Measurements from ENCODE around the gene SLC1A4.
"Not testable (repeated sequence)": the region's sequence is repeated elsewhere in the genome, so short reads cannot be mapped to it uniquely, and the experiment has no call there.

The SLC1A4 gene

GRCh38 chr2:64992218-64992617 is 3.0 kb downstream of the SLC1A4 start:
- DNase-seq (ENCODE audit: low read depth in 2 of 2), result no peak

DNA sequence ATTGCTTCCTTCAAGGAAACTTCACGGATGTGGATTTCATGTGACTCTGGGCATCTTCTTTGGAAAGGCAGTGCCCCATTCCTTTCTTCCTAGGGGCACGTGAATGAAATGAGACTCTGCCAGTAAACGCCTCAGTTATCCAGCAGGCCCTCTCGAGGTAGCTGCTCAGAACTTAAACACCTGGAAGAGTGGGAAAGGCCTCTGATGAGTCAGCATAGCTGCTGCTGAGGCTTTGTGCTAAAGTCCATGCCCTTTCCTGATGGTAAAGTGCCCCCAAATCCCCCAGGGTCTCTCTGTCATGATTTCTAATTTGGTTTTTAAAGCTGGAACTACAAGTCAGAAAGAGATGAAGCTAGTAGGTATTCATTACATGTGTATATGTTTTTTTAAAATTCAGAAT is 3.8 kb downstream of the SLC1A4 start:
- DNase-seq (ENCODE audit: low read depth in 2 of 2), result no peak

DNA sequence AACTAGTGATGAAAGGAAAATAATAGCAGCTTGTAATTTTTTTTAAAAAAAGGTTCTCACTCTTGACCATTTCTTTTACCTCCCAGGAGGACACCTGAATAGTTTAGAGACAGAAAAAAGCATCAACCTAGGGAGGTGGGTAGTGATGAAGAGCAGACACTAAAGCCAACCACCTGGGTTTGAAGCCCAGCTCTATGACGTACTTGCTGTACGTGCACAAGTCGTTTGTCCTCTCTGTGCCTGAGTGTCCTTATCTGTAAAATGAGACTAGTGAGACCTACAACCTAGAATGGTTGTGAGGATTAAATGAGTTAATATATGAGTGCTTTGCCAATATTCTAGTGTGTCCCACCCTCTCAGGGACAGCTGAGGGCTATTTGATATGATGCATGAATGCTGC is 5.8 kb downstream of the SLC1A4 start:
- DNase-seq (ENCODE audit: low read depth in 2 of 2), result no peak

DNA sequence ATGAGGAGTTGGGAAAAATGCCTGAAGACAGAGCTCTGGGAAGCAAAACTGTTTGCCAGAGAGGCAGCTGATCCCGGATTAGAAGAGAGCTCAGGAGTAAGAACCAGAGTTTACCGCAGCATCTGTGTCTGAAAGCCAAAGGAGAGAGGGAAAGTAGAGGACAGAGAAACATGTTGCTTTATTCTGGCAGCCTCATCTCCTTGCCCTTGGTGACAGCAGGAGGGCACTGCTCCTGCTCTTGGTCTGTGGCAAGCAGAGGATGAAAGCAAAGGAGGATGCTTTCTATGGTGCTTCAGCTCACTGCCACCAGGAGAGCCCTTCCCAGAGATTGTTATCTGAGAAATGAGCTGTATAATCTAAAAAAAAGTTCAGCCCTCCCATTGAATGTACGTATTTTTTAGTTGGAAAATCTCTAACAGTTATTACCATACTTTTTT is 7.7 kb downstream of the SLC1A4 start:
- DNase-seq (ENCODE audit: low read depth in 2 of 2), result no peak

- no peak for DNase-seq (ENCODE audit: low read depth in 2 of 2)
These were observed 9.5 kb downstream of the SLC1A4 start for GRCh38 chr2:64998658-64999061.

DNA sequence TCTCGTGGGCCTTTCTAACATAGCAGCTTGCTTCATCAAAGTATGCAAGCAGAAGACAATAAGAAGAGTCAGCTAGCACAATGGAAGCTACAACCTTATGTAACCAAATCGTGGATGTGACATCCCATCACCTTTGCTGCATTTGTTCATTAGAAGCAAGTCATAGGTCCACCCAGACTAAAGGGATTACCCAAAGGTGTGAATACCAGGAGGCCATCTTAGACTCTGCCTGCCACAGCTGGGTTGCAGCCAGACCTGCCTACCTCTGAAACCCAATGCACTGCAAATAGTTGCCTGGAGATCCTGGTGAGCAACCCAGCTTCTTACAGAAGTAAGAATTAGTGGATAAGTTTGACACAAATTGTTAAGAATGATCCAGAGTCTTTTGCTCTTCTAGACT is 10.6 kb downstream of the SLC1A4 start:
- no peak for DNase-seq (ENCODE audit: low read depth in 2 of 2)

DNA sequence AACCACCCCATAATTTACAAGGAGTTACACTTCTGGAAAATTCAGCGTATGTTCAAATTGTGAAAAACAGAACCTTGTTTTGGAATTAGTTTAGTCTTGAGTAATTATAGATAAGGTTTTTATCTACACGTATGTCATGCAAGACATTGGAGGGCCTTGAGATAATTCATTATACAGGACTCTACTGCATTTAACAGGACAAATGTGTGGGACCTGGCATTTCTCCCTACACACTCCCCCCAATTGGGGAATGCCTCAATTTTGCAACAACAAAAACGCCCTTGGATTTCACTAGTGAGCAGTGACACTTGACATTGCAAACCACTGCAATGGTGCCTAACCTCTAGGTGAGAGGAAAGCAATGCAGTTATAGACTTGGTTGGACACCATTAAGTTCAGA is 11.4 kb downstream of the SLC1A4 start:
- no peak for DNase-seq (ENCODE audit: low read depth in 2 of 2)

DNA sequence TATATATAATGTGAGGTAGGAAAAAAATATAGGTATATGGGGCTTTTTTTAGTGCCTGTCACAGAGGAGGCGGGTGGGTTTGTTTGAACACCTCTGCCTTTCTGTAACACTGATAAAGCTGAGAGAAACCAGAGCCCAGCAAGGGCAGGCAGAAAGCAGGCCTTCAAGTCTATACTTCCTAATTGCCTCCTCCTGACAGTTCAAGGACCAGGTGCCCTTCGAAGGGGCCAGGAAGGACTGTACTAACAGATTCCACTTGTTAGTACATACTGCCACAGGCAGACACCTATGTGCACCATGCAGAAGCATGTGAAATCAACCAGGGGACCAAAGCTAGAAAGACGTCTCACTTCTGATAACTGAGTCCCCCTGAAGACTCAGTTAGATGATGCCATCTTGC is 13.8 kb downstream of the SLC1A4 start:
- DNase-seq (ENCODE audit: low read depth in 2 of 2), result no peak

GRCh38 chr2:65004232-65004631 is 15.0 kb downstream of the SLC1A4 start:
- not testable (repeated sequence) for DNase-seq (ENCODE audit: low read depth in 2 of 2)

DNA sequence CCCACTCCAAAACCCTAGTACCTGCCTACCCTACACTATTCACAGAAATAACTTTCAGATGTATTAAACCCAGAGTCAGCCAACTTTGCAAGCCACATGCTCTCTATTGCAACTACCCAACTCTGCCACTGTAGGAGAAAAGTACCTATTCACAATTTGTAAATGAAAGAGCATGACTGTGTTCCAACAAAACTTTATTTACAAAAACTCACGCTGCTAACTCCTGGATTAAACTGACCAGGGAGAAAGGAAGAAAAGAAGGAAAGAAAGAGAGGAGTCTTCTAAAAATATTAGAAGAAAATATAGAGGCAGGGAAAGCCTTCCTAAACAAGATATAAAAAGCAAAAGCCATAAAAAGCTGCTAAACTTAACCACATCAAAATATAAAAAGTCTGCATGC is 24.6 kb downstream of the SLC1A4 start:
- DNase-seq (ENCODE audit: low read depth in 2 of 2), result no peak

- DNase-seq (ENCODE audit: low read depth in 2 of 2), result no peak
These were observed 26.5 kb downstream of the SLC1A4 start for GRCh38 chr2:65015731-65016130.

GRCh38 chr2:65016789-65017188 is 27.6 kb downstream of the SLC1A4 start:
- no peak for DNase-seq (ENCODE audit: low read depth in 2 of 2)

DNA sequence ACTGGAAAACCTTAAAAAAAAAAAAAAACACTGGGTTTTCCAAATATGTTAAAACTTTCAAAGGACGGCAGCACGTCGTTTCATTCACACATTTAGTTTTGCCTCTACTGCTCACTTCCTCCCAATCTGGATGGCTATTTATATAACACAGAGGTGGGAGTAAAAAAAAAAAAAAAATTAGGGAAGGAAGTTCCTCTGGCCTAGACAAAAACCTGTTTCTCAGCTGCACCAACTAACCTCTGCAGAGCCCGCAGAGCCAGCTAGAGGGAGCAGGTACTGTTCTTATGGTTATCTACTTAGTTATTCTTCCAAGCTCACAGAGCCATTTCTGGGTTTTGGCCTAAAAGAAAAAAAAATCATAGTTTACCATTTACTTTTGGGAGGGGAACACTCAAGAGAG is 28.1 kb downstream of the SLC1A4 start:
- no peak for DNase-seq (ENCODE audit: low read depth in 2 of 2)

- no peak for DNase-seq (ENCODE audit: low read depth in 2 of 2)
These were observed 29.0 kb downstream of the SLC1A4 start for GRCh38 chr2:65018141-65018582.

DNA sequence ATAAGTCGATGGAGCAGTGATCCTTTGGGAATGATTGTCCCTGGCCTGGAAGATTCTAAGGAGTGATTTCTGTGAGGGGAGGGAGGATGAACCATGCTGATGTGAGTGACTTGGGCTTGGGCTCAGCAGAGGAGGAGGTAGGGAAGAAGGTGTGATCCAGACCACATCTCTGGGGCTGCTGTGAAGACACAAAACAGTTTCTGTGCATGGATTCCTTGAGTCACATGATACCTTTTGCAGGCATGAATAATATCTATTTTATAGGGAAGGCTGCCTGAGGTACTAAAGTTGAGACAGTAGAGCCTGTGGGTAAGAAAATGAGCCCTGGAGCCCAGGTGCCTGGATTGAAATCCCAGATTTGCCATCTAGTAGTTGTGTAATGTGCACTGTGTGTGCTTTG is 29.8 kb downstream of the SLC1A4 start:
- DNase-seq (ENCODE audit: low read depth in 2 of 2), result no peak

GRCh38 chr2:65019675-65020195 is 30.5 kb downstream of the SLC1A4 start:
- no peak for DNase-seq (ENCODE audit: low read depth in 2 of 2)

- DNase-seq (ENCODE audit: low read depth in 2 of 2), result not testable (repeated sequence)
These were observed 31.1 kb downstream of the SLC1A4 start for GRCh38 chr2:65020251-65020650.

- no peak for DNase-seq (ENCODE audit: low read depth in 2 of 2)
These were observed 31.8 kb downstream of the SLC1A4 start for GRCh38 chr2:65020943-65021528.

DNA sequence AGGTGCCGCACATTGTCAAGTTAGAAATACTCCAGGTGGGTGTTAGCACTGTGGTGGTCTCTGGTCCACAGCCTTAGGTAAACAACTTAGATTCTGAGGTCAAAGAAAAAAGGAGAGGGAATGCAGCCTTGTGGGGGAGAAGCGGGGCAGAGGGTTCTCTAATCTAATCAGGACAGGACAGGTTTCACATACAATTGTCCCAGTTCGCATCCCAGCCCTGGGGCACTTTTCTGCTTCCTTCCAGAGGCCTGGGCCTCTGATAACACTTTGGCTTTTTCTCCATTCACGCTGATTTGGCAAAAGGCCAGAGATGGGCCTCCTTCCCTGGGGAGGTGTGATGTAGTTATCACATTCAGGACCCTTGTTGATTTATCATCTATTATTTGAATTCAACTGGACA is 32.5 kb downstream of the SLC1A4 start:
- no peak for DNase-seq (ENCODE audit: low read depth in 2 of 2)

- DNase-seq (ENCODE audit: low read depth in 2 of 2), result no peak
These were observed 33.0 kb downstream of the SLC1A4 start for GRCh38 chr2:65022189-65022588.

- no peak for DNase-seq (ENCODE audit: low read depth in 2 of 2)
These were observed 34.5 kb downstream of the SLC1A4 start for GRCh38 chr2:65023742-65024141.

- DNase-seq (ENCODE audit: low read depth in 2 of 2), result peak; percentile 81 to 85
These were observed 35.1 kb downstream of the SLC1A4 start for GRCh38 chr2:65024149-65024829.

- DNase-seq (ENCODE audit: low read depth in 2 of 2), result no peak
These were observed 36.4 kb downstream of the SLC1A4 start for GRCh38 chr2:65025453-65026123.

All from fibroblast of skin of left biceps (primary cell).